Vagina (tissue), 2 donors: Measurements from ENCODE around the gene CYFIP1.

Experiments
- POLR2A ChIP-seq, 2 donors: fragments of 450-650 bp; IDR thresholded peaks; one replicate each; pipeline ENCODE4 v1.6.1; 2017; ENCODE audit warnings: antibody characterized with exemption in 2 of 2, mild to moderate bottlenecking in 2 of 2, moderate library complexity in 2 of 2
- POLR2AphosphoS5 ChIP-seq, 2 donors: sonication (generic); formaldehyde crosslinking; IDR thresholded peaks; one replicate each; pipeline ENCODE4 v1.9.0; 2017; ENCODE audit warnings: antibody characterized with exemption in 2 of 2, mild to moderate bottlenecking in 2 of 2, low read depth in 1 of 2; ENCODE audit not compliant: insufficient read depth in 1 of 2
- TF ChIP-seq, protein P1 (sequence below), 3 experiments: fragments of 450-650 bp in 2 of 3; fragments of 200-600 bp in 1 of 3; sonication (generic) in 1 of 3; IDR thresholded peaks; one replicate each; pipeline ENCODE4 v1.5.1; 2017 to 2019; ENCODE audit warnings: antibody characterized with exemption in 3 of 3, mild to moderate bottlenecking in 2 of 3, moderate library complexity in 2 of 3

DNA sequence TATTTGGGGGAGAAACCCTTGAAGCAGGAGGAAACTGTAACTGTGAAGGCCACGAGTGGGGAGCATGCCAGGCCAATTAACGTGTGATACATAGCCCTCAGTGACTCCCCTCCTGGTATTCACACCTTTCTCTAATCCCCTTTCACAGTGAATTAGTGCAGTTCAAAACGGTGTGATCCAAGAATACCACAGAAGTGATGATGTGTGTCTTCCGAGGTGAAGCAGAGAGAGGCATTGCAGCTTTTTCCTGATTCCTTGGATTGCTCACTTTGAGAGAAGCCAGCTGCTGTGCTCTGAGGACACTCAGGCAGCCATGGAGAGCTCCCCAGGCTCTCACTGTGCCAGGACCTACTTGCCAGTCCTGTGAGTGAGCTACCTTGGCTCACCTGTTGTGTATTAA, 124.4 kb downstream of the CYFIP1 start:
- TF ChIP-seq, protein P1, sequence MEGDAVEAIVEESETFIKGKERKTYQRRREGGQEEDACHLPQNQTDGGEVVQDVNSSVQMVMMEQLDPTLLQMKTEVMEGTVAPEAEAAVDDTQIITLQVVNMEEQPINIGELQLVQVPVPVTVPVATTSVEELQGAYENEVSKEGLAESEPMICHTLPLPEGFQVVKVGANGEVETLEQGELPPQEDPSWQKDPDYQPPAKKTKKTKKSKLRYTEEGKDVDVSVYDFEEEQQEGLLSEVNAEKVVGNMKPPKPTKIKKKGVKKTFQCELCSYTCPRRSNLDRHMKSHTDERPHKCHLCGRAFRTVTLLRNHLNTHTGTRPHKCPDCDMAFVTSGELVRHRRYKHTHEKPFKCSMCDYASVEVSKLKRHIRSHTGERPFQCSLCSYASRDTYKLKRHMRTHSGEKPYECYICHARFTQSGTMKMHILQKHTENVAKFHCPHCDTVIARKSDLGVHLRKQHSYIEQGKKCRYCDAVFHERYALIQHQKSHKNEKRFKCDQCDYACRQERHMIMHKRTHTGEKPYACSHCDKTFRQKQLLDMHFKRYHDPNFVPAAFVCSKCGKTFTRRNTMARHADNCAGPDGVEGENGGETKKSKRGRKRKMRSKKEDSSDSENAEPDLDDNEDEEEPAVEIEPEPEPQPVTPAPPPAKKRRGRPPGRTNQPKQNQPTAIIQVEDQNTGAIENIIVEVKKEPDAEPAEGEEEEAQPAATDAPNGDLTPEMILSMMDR (IDR thresholded peaks at IDR 0.05) = no peak
- no peak for TF ChIP-seq POLR2A (IDR thresholded peaks at IDR 0.05)
- TF ChIP-seq POLR2AphosphoS5 (IDR thresholded peaks at IDR 0.05; ENCODE audit: insufficient read depth in 1 of 2, low read depth in 1 of 2) = no peak
